HEK293 (cell line): ENCODE measurements around the gene PEX14.

Experiments used
- FEZF1 ChIP-seq: fragments of 450-650 bp; formaldehyde crosslinking; IDR thresholded peaks from 2 replicates; pipeline ENCODE4 v1.5.1; 2016; ENCODE audit warnings: missing biosample characterization, missing genetic modification characterization
- GLIS1 ChIP-seq: fragments of 450-650 bp; formaldehyde crosslinking; IDR thresholded peaks from 2 replicates; pipeline ENCODE4 v1.5.1; 2016; ENCODE audit warnings: missing biosample characterization, missing genetic modification characterization
- OVOL3 ChIP-seq: fragments of 450-650 bp; formaldehyde crosslinking; IDR thresholded peaks from 2 replicates; pipeline ENCODE4 v1.5.1; 2016; ENCODE audit warnings: missing biosample characterization, missing genetic modification characterization
- PRDM1 ChIP-seq: fragments of 450-650 bp; formaldehyde crosslinking; IDR thresholded peaks from 2 replicates; pipeline ENCODE4; 2016; ENCODE audit warnings: missing biosample characterization, missing genetic modification characterization
- TCF7L2 ChIP-seq: IDR thresholded peaks from 2 replicates; pipeline ENCODE4 v1.6.1; 2011; ENCODE audit warnings: low read depth, mild to moderate bottlenecking, inconsistent platforms, low read length, moderate library complexity, borderline replicate concordance
- YY2 ChIP-seq: fragments of 450-650 bp; formaldehyde crosslinking; IDR thresholded peaks from 2 replicates; pipeline ENCODE4 v1.5.1; 2016; ENCODE audit warnings: missing biosample characterization, missing genetic modification characterization
- ZNF121 ChIP-seq: fragments of 450-650 bp; formaldehyde crosslinking; IDR thresholded peaks from 2 replicates; pipeline ENCODE4 v1.5.1; 2016; ENCODE audit warnings: missing biosample characterization, missing genetic modification characterization
- ZNF138 ChIP-seq: fragments of 450-650 bp; formaldehyde crosslinking; IDR thresholded peaks from 2 replicates; pipeline ENCODE4 v1.5.1; 2016; ENCODE audit warnings: missing biosample characterization, missing genetic modification characterization, borderline replicate concordance
- ZNF2 ChIP-seq: fragments of 450-650 bp; formaldehyde crosslinking; IDR thresholded peaks from 2 replicates; pipeline ENCODE4 v1.5.1; 2016; ENCODE audit warnings: missing biosample characterization, missing genetic modification characterization
- ZNF433 ChIP-seq: fragments of 450-650 bp; formaldehyde crosslinking; IDR thresholded peaks from 2 replicates; pipeline ENCODE4 v1.5.1; 2016; ENCODE audit warnings: missing biosample characterization, missing genetic modification characterization, low read depth
- ZNF548 ChIP-seq: fragments of 450-650 bp; formaldehyde crosslinking; IDR thresholded peaks from 2 replicates; pipeline ENCODE4 v1.5.1; 2016; ENCODE audit warnings: missing biosample characterization, missing genetic modification characterization
- ZNF549 ChIP-seq: fragments of 450-650 bp; IDR thresholded peaks from 2 replicates; pipeline ENCODE4 v1.5.1; 2018; ENCODE audit warnings: missing biosample characterization, missing genetic modification characterization, mild to moderate bottlenecking, inconsistent platforms, moderate library complexity
- ZNF626 ChIP-seq: fragments of 450-650 bp; sonication (Bioruptor Pico); formaldehyde crosslinking; IDR thresholded peaks from 2 replicates; pipeline ENCODE4 v1.5.1; 2018; ENCODE audit warnings: missing biosample characterization, missing genetic modification characterization, inconsistent platforms
- ZNF76 ChIP-seq: fragments of 450-650 bp; formaldehyde crosslinking; IDR thresholded peaks from 2 replicates; pipeline ENCODE4; 2016; ENCODE audit warnings: low read depth, missing biosample characterization, missing genetic modification characterization, borderline replicate concordance
- ZNF830 ChIP-seq: fragments of 450-650 bp; IDR thresholded peaks from 2 replicates; pipeline ENCODE4 v1.5.0; 2018; ENCODE audit warnings: missing biosample characterization, missing genetic modification characterization, low read depth, mild to moderate bottlenecking, moderate library complexity
- ZXDB ChIP-seq: fragments of 450-650 bp; formaldehyde crosslinking; IDR thresholded peaks from 2 replicates; pipeline ENCODE4 v1.5.1; 2016; ENCODE audit warnings: missing biosample characterization, missing genetic modification characterization
- TF ChIP-seq, protein P1 (sequence below): fragments of 450-650 bp; formaldehyde crosslinking; IDR thresholded peaks from 2 replicates; pipeline ENCODE4 v1.5.1; 2016; ENCODE audit warnings: missing biosample characterization, missing genetic modification characterization
- TF ChIP-seq, protein P2 (sequence below): fragments of 450-650 bp; formaldehyde crosslinking; IDR thresholded peaks from 2 replicates; pipeline ENCODE4 v1.5.1; 2017; ENCODE audit warnings: missing biosample characterization, missing genetic modification characterization
- TF ChIP-seq, protein P3 (sequence below): fragments of 450-650 bp; formaldehyde crosslinking; IDR thresholded peaks from 2 replicates; pipeline ENCODE4 v1.5.1; 2016; ENCODE audit warnings: missing biosample characterization, missing genetic modification characterization
- TF ChIP-seq, protein P4 (sequence below): fragments of 450-650 bp; formaldehyde crosslinking; IDR thresholded peaks from 2 replicates; pipeline ENCODE4 v1.5.1; 2016; ENCODE audit warnings: missing biosample characterization, missing genetic modification characterization
- TF ChIP-seq, protein P5 (sequence below): fragments of 450-650 bp; formaldehyde crosslinking; IDR thresholded peaks from 2 replicates; pipeline ENCODE4 v1.5.1; 2016; ENCODE audit warnings: missing biosample characterization, missing genetic modification characterization, low read depth
- TF ChIP-seq, protein P6 (sequence below): fragments of 450-650 bp; formaldehyde crosslinking; conservative IDR thresholded peaks from 2 replicates; pipeline ENCODE4 v1.5.1; 2016; ENCODE audit warnings: low read depth, missing biosample characterization, missing genetic modification characterization

PEX14 gene

DNA sequence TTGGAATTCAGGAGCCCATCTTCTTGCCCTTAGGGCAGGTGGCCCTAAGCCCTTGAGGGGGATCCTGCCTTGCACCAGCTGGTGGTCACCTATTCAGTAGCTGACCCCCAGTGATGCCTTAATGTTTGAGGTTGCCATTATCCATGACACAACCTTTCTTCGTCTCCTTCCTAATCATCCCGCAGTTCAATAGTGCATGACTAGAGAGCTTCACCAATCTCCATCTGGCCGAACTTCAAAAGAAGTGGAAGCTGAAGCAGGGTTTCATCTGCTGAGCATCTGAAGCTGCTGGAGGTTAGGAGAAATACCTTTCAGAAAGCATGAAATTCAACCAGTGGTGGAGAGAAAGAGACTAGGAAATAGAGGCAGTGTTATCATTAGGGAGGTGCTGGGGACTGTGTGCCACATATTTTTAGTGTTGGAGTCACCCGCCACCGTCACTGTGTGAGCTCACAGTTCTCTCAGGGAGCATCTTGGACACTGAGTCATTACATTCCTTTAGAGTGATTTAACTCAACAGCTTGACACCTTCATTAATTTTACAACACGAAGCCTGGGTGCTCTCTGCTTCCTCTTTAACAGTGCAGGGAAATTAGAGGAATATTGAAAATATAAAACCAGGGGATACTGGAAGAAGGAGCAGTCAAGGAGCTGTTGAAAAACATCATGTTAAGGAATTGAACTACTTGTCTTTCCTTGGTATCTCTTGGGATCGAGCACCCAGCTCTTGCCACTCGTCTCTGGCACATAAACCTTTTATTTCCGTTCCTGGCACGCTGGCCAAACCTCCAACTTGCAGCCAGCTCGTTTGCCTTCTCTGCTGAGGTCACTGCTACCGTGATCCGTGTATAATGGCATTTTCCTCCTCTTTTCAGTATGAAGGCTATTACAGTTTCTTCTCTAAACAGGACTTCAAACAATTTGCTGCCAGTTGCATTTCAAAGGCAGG, 53.6 kb downstream of the PEX14 start (continued):
- TF ChIP-seq, protein P1, sequence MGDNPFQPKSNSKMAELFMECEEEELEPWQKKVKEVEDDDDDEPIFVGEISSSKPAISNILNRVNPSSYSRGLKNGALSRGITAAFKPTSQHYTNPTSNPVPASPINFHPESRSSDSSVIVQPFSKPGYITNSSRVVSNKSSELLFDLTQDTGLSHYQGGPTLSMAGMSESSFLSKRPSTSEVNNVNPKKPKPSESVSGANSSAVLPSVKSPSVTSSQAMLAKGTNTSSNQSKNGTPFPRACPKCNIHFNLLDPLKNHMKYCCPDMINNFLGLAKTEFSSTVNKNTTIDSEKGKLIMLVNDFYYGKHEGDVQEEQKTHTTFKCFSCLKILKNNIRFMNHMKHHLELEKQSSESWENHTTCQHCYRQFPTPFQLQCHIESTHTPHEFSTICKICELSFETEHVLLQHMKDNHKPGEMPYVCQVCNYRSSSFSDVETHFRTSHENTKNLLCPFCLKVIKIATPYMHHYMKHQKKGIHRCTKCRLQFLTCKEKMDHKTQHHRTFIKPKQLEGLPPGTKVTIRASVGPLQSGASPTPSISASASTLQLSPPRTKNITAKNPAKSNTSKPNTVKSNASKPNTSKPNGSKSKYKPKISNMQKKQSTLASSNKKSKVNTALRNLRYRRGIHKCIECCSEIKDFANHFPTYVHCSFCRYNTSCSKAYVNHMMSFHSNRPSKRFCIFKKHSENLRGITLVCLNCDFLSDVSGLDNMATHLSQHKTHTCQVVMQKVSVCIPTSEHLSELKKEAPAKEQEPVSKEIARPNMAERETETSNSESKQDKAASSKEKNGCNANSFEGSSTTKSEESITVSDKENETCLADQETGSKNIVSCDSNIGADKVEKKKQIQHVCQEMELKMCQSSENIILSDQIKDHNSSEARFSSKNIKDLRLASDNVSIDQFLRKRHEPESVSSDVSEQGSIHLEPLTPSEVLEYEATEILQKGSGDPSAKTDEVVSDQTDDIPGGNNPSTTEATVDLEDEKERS (tag by site-specific recombination): no peak
- TF ChIP-seq ZNF548: no peak
- no peak for TF ChIP-seq ZNF138 (tag by site-specific recombination)
- TF ChIP-seq, protein P2, sequence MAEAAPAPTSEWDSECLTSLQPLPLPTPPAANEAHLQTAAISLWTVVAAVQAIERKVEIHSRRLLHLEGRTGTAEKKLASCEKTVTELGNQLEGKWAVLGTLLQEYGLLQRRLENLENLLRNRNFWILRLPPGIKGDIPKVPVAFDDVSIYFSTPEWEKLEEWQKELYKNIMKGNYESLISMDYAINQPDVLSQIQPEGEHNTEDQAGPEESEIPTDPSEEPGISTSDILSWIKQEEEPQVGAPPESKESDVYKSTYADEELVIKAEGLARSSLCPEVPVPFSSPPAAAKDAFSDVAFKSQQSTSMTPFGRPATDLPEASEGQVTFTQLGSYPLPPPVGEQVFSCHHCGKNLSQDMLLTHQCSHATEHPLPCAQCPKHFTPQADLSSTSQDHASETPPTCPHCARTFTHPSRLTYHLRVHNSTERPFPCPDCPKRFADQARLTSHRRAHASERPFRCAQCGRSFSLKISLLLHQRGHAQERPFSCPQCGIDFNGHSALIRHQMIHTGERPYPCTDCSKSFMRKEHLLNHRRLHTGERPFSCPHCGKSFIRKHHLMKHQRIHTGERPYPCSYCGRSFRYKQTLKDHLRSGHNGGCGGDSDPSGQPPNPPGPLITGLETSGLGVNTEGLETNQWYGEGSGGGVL (tag by site-specific recombination): 0 out of 2 replicates have a peak, but pooled peaks have one; percentile 34
- TF ChIP-seq YY2 (tag by site-specific recombination): no peak
- TF ChIP-seq ZNF2: 0 out of 2 replicates have a peak, but pooled peaks have one; percentile 44
- TF ChIP-seq, protein P3, sequence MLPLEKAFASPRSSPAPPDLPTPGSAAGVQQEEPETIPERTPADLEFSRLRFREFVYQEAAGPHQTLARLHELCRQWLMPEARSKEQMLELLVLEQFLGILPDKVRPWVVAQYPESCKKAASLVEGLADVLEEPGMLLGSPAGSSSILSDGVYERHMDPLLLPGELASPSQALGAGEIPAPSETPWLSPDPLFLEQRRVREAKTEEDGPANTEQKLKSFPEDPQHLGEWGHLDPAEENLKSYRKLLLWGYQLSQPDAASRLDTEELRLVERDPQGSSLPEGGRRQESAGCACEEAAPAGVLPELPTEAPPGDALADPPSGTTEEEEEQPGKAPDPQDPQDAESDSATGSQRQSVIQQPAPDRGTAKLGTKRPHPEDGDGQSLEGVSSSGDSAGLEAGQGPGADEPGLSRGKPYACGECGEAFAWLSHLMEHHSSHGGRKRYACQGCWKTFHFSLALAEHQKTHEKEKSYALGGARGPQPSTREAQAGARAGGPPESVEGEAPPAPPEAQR: no peak
- TF ChIP-seq ZNF626: no peak
- no peak for TF ChIP-seq ZNF121
- TF ChIP-seq OVOL3: no peak
- TF ChIP-seq ZNF830 (tag by site-specific recombination): no peak
- peak; percentile 78 for TF ChIP-seq GLIS1 (tag by site-specific recombination)
- TF ChIP-seq PRDM1 (tag by site-specific recombination): 0 out of 2 replicates have a peak, but pooled peaks have one; percentile 7
- TF ChIP-seq ZNF549 (tag by site-specific recombination): no peak
- 0 out of 2 replicates have a peak, but pooled peaks have one; percentile 37 for TF ChIP-seq ZXDB (tag by site-specific recombination)
- TF ChIP-seq, protein P4, sequence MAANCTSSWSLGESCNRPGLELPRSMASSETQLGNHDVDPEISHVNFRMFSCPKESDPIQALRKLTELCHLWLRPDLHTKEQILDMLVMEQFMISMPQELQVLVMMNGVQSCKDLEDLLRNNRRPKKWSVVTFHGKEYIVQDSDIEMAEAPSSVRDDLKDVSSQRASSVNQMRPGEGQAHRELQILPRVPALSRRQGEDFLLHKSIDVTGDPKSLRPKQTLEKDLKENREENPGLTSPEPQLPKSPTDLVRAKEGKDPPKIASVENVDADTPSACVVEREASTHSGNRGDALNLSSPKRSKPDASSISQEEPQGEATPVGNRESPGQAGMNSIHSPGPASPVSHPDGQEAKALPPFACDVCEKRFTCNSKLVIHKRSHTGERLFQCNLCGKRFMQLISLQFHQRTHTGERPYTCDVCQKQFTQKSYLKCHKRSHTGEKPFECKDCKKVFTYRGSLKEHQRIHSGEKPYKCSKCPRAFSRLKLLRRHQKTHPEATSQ: no peak
- no peak for TF ChIP-seq TCF7L2
- no peak for TF ChIP-seq ZNF433 (tag by site-specific recombination)
- no peak for TF ChIP-seq ZNF76 (tag by site-specific recombination)
- no peak for TF ChIP-seq FEZF1 (tag by site-specific recombination)
- TF ChIP-seq, protein P5, sequence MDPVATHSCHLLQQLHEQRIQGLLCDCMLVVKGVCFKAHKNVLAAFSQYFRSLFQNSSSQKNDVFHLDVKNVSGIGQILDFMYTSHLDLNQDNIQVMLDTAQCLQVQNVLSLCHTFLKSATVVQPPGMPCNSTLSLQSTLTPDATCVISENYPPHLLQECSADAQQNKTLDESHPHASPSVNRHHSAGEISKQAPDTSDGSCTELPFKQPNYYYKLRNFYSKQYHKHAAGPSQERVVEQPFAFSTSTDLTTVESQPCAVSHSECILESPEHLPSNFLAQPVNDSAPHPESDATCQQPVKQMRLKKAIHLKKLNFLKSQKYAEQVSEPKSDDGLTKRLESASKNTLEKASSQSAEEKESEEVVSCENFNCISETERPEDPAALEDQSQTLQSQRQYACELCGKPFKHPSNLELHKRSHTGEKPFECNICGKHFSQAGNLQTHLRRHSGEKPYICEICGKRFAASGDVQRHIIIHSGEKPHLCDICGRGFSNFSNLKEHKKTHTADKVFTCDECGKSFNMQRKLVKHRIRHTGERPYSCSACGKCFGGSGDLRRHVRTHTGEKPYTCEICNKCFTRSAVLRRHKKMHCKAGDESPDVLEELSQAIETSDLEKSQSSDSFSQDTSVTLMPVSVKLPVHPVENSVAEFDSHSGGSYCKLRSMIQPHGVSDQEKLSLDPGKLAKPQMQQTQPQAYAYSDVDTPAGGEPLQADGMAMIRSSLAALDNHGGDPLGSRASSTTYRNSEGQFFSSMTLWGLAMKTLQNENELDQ (tag by site-specific recombination): no peak
- TF ChIP-seq, protein P6, sequence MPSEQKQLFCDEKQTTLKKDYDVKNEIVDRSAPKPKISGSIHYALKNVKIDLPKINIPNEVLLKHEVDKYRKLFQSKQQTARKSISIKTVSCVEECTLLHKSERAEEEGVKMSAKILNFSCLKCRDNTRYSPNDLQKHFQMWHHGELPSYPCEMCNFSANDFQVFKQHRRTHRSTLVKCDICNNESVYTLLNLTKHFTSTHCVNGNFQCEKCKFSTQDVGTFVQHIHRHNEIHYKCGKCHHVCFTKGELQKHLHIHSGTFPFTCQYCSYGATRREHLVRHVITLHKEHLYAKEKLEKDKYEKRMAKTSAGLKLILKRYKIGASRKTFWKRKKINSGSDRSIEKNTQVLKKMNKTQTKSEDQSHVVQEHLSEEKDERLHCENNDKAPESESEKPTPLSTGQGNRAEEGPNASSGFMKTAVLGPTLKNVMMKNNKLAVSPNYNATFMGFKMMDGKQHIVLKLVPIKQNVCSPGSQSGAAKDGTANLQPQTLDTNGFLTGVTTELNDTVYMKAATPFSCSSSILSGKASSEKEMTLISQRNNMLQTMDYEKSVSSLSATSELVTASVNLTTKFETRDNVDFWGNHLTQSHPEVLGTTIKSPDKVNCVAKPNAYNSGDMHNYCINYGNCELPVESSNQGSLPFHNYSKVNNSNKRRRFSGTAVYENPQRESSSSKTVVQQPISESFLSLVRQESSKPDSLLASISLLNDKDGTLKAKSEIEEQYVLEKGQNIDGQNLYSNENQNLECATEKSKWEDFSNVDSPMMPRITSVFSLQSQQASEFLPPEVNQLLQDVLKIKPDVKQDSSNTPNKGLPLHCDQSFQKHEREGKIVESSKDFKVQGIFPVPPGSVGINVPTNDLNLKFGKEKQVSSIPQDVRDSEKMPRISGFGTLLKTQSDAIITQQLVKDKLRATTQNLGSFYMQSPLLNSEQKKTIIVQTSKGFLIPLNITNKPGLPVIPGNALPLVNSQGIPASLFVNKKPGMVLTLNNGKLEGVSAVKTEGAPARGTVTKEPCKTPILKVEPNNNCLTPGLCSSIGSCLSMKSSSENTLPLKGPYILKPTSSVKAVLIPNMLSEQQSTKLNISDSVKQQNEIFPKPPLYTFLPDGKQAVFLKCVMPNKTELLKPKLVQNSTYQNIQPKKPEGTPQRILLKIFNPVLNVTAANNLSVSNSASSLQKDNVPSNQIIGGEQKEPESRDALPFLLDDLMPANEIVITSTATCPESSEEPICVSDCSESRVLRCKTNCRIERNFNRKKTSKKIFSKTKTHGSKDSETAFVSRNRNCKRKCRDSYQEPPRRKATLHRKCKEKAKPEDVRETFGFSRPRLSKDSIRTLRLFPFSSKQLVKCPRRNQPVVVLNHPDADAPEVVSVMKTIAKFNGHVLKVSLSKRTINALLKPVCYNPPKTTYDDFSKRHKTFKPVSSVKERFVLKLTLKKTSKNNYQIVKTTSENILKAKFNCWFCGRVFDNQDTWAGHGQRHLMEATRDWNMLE (tag by site-specific recombination): 0 out of 2 replicates have a peak, but pooled peaks have one; percentile 20
